HL-60/S4 (cell line): Measurements from ENCODE around the gene GPBAR1.

Source experiments
- in situ Hi-C: fragments of 300-500 bp; cut with MboI; formaldehyde crosslinking; loops from 2 replicates; pipeline ENCODE4 v1.14.3; 2022; ENCODE audit warnings: low sequenced_read_pairs

GPBAR1 gene

GRCh38 chr2:218238887-218239286 lies 21.9 kb upstream of the GPBAR1 start:
- in situ Hi-C loops, result no loop called here

- in situ Hi-C loops, result no loop called here
Measured at GRCh38 chr2:218244204-218244603, 16.6 kb upstream of the GPBAR1 start.

GRCh38 chr2:218244665-218245064 lies 16.1 kb upstream of the GPBAR1 start:
- in situ Hi-C loops, result no loop called here

GRCh38 chr2:218245214-218245613 lies 15.6 kb upstream of the GPBAR1 start:
- in situ Hi-C loops, result no loop called here

DNA sequence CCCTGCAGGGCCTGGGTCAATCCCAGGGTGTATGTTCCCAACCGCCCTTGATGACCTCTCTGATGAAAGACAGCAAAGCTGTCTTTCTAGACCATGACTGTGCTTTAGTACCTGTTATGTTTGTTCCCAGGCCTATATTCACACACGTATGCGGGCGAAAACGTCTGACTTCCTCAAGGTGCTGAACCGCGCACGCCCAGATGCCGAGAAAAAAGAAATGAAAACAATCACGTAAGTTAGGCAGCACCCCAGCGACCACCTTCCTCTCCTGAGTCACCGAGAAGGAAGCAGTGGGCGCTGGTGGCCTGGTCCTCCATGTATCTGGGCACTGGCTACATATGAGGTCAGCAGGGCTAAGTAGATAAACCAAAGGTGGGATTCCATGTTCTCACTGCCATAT lies 11.1 kb upstream of the GPBAR1 start:
- in situ Hi-C loops, result no loop called here

GRCh38 chr2:218252509-218253231 lies 8.1 kb upstream of the GPBAR1 start:
- in situ Hi-C loops, result no loop called here

GRCh38 chr2:218253232-218253625 lies 7.6 kb upstream of the GPBAR1 start:
- in situ Hi-C loops, result no loop called here

DNA sequence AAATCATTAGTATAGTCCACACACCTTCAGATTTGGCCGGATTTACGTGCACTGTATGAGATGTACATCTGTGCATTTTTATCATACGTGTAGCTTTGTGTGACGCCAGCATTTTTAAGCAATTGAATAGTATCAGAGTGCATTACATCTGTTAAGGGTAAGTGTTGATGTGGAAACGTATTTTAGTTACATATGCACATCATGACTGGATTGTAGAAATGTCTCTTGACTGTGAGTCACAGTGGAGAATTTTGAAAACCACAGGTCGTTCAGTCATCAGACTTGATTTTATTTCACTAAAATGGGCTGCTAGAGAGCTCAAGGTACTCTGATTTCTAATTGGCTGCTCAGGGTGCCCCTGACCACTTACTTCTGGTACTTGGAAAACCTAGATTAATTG lies 5.4 kb upstream of the GPBAR1 start:
- in situ Hi-C loops, result loop anchor here (5.0 kb wide), 1 partner anchor 73 kb away; no protein-coding TSS in a partner anchor

GRCh38 chr2:218256612-218257350 lies 4.0 kb upstream of the GPBAR1 start:
- in situ Hi-C loops, result loop anchor here (5.0 kb wide), 1 partner anchor 74 kb away; no protein-coding TSS in a partner anchor

GRCh38 chr2:218257390-218257981 lies 3.3 kb upstream of the GPBAR1 start:
- in situ Hi-C loops, result loop anchor here (5.0 kb wide), 1 partner anchor 75 kb away; no protein-coding TSS in a partner anchor

DNA sequence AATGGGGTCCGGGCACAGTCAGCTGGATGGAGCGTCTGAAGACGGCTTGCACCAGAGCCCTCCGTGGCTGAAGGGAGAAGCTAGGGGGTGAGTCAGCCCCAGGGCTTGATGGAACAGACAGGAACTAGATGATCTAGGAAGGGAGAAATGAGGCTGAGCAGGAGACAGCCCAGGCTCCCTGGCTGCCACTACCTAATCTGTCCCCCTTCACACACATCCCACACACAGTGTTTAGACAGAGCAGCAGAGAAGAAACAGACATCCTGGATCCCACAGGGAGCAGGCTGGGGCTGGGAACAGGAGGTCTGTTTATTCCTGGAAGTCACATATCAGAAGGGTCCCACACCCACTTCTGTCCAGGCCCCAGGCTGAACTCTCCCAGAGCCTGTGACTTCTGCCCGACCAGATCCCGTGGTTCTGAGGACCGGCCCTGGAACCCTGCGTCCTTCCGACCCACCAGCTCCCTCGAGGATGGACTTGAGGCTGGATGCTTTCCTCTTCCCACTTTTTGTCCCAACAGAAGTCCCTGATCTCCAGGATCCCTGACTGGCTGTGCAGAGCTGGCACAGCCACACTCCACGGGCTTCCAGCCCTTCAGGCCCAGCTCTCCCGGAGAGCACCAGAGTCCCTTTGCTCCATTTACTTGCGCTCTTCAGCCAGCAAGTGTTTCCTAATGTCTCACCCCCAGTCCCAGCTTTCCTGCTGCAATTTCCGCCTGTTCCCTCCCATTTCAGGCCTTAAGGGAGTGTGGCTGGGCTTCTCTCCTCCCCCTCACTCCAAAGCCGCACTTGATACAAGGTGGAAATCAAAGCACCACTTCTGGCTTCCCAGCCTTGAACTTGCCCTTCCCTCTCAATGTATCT lies 1.5 kb upstream of the GPBAR1 start:
- in situ Hi-C loops, result loop anchor here (5.0 kb wide), 1 partner anchor 77 kb away; no protein-coding TSS in a partner anchor

- in situ Hi-C loops, result no loop called here
Measured at GRCh38 chr2:218260166-218260565, 649 bp upstream of the GPBAR1 start.

GRCh38 chr2:218261423-218262236 lies 815 bp downstream of the GPBAR1 start:
- in situ Hi-C loops, result no loop called here

DNA sequence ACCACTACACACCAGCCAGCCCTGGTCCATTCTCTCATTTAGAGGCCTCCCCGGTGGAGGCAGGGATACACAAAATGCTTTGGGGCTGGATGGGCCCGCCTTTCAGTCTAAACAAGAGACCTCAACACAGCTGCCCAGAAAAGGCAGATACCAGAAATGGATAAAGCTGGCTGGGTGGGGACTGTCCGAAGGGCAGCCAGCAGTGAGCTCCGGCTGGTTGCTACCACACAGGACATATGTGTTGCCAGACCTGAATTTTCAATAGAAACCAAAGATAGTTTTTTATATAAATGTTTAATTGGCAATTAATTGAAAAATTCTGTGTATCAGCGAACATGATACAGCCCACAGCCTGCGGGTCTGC lies 1.4 kb downstream of the GPBAR1 start:
- in situ Hi-C loops, result no loop called here

DNA sequence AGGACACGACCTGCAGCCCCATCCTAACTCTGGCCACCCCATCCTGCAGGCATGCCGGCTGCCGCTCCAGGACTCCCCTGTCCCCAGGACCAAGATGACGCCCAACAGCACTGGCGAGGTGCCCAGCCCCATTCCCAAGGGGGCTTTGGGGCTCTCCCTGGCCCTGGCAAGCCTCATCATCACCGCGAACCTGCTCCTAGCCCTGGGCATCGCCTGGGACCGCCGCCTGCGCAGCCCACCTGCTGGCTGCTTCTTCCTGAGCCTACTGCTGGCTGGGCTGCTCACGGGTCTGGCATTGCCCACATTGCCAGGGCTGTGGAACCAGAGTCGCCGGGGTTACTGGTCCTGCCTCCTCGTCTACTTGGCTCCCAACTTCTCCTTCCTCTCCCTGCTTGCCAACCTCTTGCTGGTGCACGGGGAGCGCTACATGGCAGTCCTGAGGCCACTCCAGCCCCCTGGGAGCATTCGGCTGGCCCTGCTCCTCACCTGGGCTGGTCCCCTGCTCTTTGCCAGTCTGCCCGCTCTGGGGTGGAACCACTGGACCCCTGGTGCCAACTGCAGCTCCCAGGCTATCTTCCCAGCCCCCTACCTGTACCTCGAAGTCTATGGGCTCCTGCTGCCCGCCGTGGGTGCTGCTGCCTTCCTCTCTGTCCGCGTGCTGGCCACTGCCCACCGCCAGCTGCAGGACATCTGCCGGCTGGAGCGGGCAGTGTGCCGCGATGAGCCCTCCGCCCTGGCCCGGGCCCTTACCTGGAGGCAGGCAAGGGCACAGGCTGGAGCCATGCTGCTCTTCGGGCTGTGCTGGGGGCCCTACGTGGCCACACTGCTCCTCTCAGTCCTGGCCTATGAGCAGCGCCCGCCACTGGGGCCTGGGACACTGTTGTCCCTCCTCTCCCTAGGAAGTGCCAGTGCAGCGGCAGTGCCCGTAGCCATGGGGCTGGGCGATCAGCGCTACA lies 2.1 kb downstream of the GPBAR1 start:
- in situ Hi-C loops, result no loop called here

DNA sequence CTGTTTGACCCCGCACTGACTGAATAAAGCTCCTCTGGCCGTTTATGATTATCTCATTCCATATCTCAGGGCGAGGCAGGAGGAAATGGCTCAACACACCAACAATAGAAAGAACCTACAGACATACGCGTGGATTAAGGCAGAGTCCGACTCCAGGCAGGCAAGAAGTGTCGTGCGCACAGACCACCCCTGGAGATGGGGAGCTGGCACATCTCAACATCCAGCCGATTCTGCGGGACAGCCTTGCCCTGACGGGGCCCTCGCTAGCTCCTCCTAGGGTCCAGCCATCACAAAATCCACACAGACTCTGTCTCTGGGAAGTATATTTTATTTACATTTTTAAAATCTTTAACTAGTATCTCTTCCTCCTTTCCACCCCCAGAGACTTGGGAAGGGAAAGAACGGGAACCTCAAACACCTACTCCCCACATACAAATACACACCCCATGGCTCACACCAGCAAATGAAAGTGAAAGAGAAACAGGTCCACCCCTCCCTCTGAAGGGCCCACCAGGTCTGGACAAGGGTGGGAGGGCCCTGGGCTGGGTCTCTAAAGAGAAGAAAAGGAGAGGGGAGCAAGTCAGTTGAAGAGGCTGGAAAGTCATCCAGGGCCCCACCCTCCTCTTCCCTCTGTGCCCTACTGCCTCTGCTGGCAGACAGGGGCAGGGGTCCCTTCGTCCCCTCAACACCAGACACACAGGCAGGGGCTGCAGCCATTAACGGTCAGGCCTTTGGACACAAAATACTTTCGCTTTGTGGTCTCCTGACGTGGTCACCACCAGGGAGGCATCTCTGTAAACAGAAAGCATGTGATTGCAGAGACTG lies 3.2 kb downstream of the GPBAR1 start:
- in situ Hi-C loops, result no loop called here

GRCh38 chr2:218264773-218265561 lies 4.2 kb downstream of the GPBAR1 start:
- in situ Hi-C loops, result no loop called here
